K562 (cell line): ENCODE measurements around the gene MYOM1. TPM values are rescaled to one million over a fixed set of nuclear protein-coding genes. Genes with fewer than 3 reads are reported as not detected.

Experiments
- HNRNPL ChIP-seq: fragments of 200-400 bp; formaldehyde crosslinking; IDR thresholded peaks from 2 replicates; pipeline ENCODE4 v1.6.1; 2017; ENCODE audit warnings: low read depth, mild to moderate bottlenecking, low read length
- ZNF134 ChIP-seq: fragments of 250-450 bp; sonication (Bioruptor Pico); conservative IDR thresholded peaks from 2 replicates; pipeline ENCODE4 v1.4.0; 2020
- polyA plus RNA-seq, 8 experiments: library from polyadenylated mRNA; depleted of rRNA in 4 of 8; stranded (reverse) in 5 of 8; unstranded in 3 of 8; fragments of >200 nt; fragmentation: Nextera tagmentation in 2 of 8; fragmentation: Illumina TruSeq in 1 of 8; extraction: Ambion mirVana in 2 of 8; extraction: Trizol in 1 of 8; gene quantifications; 2 replicates each; pipeline versions ENCODE4 v1.2.1 to v1.2.3, GENCODE V29; 2011 to 2014; ENCODE audit warnings: inconsistent platforms in 1 of 8, missing spikeins in 1 of 8
- total RNA-seq, 7 experiments: library from RNA; depleted of rRNA in 6 of 7; stranded (reverse); fragments of >200 nt in 6 of 7; fragmentation: Illumina TruSeq in 2 of 7; extraction: Trizol in 2 of 7; gene quantifications; 2 replicates each; pipeline versions ENCODE4 v1.2.1 to v1.2.3, GENCODE V29; 2011 to 2021; ENCODE audit warnings: low replicate concordance in 1 of 7
- TF ChIP-seq, protein P1 (sequence below): fragments of 200-600 bp; sonication (generic); IDR thresholded peaks from one replicate; pipeline ENCODE4 v1.6.1; 2012; ENCODE audit warnings: mild to moderate bottlenecking, low read depth, low read length, inconsistent platforms
- TF ChIP-seq, protein P2 (sequence below), 2 experiments: fragments of 450-650 bp; formaldehyde crosslinking in 1 of 2; IDR thresholded peaks; 2 replicates each; pipeline versions ENCODE4 v1.4.0 to v1.6.1; 2014 to 2020; ENCODE audit warnings: mild to moderate bottlenecking in 2 of 2, borderline replicate concordance in 1 of 2, low read depth in 1 of 2
- TF ChIP-seq, protein P3 (sequence below): sonication (generic); formaldehyde crosslinking; IDR thresholded peaks from 2 replicates; pipeline ENCODE4 v1.5.0; 2020; ENCODE audit warnings: missing genetic modification reagents

MYOM1 gene
- total and polyA plus RNA-seq, 9 of the 15 experiments (the other 6 are each of a cell fraction or from before 2014, with no cell fraction given) = 0.01 to 0.62 (median 0.25) TPM

DNA sequence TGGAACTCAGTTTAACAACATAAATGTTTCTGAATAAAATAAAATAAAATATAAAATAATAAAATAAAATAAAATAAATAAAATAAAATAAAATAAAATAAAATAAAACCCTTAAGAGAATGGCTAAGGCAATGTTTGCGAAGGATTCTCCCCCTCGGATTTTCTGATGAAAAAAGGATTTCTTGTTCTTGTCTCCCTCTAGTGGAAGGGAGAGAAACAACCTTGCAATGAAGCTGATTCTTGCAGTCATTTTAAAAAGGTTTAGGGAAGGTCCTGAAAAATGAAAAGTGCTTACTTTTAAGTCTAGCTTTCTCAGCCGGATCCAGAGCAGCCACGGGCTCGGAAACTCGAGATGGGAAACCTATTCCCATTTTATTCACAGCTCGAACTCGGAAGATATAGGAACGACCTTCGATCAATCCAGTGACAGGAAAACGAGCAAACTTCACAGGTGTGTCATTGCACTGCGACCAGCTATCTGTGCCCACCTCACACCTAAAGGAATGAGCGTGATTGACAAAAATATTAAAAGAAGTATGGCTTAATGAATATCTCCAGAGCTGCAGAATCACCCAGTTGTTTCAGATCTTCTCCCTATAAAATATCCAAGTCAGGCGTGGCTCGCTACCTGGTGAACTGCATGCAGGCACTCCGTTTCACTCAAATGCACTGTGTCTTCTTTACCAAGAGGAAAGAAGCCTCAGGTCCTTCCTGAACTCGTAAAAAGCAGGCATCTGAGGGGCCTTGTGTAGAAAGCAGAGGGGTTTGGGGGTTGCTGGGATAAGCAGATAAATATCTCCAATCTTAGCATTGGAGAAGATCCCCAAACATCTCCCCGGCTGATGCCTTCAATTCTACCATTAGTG, 68.1 kb downstream of the MYOM1 start (continued):
- TF ChIP-seq, protein P1, sequence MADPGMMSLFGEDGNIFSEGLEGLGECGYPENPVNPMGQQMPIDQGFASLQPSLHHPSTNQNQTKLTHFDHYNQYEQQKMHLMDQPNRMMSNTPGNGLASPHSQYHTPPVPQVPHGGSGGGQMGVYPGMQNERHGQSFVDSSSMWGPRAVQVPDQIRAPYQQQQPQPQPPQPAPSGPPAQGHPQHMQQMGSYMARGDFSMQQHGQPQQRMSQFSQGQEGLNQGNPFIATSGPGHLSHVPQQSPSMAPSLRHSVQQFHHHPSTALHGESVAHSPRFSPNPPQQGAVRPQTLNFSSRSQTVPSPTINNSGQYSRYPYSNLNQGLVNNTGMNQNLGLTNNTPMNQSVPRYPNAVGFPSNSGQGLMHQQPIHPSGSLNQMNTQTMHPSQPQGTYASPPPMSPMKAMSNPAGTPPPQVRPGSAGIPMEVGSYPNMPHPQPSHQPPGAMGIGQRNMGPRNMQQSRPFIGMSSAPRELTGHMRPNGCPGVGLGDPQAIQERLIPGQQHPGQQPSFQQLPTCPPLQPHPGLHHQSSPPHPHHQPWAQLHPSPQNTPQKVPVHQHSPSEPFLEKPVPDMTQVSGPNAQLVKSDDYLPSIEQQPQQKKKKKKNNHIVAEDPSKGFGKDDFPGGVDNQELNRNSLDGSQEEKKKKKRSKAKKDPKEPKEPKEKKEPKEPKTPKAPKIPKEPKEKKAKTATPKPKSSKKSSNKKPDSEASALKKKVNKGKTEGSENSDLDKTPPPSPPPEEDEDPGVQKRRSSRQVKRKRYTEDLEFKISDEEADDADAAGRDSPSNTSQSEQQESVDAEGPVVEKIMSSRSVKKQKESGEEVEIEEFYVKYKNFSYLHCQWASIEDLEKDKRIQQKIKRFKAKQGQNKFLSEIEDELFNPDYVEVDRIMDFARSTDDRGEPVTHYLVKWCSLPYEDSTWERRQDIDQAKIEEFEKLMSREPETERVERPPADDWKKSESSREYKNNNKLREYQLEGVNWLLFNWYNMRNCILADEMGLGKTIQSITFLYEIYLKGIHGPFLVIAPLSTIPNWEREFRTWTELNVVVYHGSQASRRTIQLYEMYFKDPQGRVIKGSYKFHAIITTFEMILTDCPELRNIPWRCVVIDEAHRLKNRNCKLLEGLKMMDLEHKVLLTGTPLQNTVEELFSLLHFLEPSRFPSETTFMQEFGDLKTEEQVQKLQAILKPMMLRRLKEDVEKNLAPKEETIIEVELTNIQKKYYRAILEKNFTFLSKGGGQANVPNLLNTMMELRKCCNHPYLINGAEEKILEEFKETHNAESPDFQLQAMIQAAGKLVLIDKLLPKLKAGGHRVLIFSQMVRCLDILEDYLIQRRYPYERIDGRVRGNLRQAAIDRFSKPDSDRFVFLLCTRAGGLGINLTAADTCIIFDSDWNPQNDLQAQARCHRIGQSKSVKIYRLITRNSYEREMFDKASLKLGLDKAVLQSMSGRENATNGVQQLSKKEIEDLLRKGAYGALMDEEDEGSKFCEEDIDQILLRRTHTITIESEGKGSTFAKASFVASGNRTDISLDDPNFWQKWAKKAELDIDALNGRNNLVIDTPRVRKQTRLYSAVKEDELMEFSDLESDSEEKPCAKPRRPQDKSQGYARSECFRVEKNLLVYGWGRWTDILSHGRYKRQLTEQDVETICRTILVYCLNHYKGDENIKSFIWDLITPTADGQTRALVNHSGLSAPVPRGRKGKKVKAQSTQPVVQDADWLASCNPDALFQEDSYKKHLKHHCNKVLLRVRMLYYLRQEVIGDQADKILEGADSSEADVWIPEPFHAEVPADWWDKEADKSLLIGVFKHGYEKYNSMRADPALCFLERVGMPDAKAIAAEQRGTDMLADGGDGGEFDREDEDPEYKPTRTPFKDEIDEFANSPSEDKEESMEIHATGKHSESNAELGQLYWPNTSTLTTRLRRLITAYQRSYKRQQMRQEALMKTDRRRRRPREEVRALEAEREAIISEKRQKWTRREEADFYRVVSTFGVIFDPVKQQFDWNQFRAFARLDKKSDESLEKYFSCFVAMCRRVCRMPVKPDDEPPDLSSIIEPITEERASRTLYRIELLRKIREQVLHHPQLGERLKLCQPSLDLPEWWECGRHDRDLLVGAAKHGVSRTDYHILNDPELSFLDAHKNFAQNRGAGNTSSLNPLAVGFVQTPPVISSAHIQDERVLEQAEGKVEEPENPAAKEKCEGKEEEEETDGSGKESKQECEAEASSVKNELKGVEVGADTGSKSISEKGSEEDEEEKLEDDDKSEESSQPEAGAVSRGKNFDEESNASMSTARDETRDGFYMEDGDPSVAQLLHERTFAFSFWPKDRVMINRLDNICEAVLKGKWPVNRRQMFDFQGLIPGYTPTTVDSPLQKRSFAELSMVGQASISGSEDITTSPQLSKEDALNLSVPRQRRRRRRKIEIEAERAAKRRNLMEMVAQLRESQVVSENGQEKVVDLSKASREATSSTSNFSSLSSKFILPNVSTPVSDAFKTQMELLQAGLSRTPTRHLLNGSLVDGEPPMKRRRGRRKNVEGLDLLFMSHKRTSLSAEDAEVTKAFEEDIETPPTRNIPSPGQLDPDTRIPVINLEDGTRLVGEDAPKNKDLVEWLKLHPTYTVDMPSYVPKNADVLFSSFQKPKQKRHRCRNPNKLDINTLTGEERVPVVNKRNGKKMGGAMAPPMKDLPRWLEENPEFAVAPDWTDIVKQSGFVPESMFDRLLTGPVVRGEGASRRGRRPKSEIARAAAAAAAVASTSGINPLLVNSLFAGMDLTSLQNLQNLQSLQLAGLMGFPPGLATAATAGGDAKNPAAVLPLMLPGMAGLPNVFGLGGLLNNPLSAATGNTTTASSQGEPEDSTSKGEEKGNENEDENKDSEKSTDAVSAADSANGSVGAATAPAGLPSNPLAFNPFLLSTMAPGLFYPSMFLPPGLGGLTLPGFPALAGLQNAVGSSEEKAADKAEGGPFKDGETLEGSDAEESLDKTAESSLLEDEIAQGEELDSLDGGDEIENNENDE = no peak
- TF ChIP-seq HNRNPL (no peak), ZNF134 (CRISPR knock-in tag) (no peak)
- TF ChIP-seq, protein P2, sequence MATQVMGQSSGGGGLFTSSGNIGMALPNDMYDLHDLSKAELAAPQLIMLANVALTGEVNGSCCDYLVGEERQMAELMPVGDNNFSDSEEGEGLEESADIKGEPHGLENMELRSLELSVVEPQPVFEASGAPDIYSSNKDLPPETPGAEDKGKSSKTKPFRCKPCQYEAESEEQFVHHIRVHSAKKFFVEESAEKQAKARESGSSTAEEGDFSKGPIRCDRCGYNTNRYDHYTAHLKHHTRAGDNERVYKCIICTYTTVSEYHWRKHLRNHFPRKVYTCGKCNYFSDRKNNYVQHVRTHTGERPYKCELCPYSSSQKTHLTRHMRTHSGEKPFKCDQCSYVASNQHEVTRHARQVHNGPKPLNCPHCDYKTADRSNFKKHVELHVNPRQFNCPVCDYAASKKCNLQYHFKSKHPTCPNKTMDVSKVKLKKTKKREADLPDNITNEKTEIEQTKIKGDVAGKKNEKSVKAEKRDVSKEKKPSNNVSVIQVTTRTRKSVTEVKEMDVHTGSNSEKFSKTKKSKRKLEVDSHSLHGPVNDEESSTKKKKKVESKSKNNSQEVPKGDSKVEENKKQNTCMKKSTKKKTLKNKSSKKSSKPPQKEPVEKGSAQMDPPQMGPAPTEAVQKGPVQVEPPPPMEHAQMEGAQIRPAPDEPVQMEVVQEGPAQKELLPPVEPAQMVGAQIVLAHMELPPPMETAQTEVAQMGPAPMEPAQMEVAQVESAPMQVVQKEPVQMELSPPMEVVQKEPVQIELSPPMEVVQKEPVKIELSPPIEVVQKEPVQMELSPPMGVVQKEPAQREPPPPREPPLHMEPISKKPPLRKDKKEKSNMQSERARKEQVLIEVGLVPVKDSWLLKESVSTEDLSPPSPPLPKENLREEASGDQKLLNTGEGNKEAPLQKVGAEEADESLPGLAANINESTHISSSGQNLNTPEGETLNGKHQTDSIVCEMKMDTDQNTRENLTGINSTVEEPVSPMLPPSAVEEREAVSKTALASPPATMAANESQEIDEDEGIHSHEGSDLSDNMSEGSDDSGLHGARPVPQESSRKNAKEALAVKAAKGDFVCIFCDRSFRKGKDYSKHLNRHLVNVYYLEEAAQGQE (IDR thresholded peaks at IDR 0.05; ENCODE audit: borderline replicate concordance) = peak; percentile 63; the same call in 1 of the 2 replicates
- TF ChIP-seq, protein P2 (CRISPR knock-in tag; IDR thresholded peaks at IDR 0.05; ENCODE audit: low read depth) = no peak
- TF ChIP-seq, protein P3, sequence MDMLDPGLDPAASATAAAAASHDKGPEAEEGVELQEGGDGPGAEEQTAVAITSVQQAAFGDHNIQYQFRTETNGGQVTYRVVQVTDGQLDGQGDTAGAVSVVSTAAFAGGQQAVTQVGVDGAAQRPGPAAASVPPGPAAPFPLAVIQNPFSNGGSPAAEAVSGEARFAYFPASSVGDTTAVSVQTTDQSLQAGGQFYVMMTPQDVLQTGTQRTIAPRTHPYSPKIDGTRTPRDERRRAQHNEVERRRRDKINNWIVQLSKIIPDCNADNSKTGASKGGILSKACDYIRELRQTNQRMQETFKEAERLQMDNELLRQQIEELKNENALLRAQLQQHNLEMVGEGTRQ (CRISPR knock-in tag) = no peak
